K562 (cell line): ENCODE results near the gene RBM22. TPM values are rescaled to one million over a fixed set of nuclear protein-coding genes. Genes with fewer than 3 reads are reported as not detected.

ENCODE experiments used
- ATF7 ChIP-seq: fragments of 450-650 bp; IDR thresholded peaks from 2 replicates; pipeline ENCODE4 v1.7.1; 2014; ENCODE audit warnings: mild to moderate bottlenecking, moderate library complexity
- CEBPG ChIP-seq, 3 experiments: fragments of 200-800 bp in 1 of 3; sonication (Bioruptor generic) in 1 of 3; sonication (generic) in 1 of 3; formaldehyde crosslinking in 1 of 3; IDR thresholded peaks in 2 of 3; conservative IDR thresholded peaks in 1 of 3; 2 replicates each; pipeline versions ENCODE4 v1.6.1 to v1.8.0; 2016 to 2022; ENCODE audit warnings: missing compliant biosample characterization in 2 of 3, missing genetic modification characterization in 2 of 3, mild to moderate bottlenecking in 1 of 3, missing genetic modification reagents in 1 of 3
- JUN ChIP-seq, 2 experiments: sonication (generic) in 1 of 2; formaldehyde crosslinking in 1 of 2; IDR thresholded peaks; 2 replicates each; pipeline versions ENCODE4 v1.6.1 to v1.8.0; 2012 to 2022; ENCODE audit warnings: borderline replicate concordance in 2 of 2, mild to moderate bottlenecking in 2 of 2, improper control_type of control experiment in 1 of 2, low read depth in 1 of 2, low read length in 1 of 2, missing genetic modification reagents in 1 of 2
- POU5F1 ChIP-seq: fragments of 150-350 bp; IDR thresholded peaks from 2 replicates; pipeline ENCODE4 v1.6.1; 2014; ENCODE audit warnings: borderline replicate concordance, low read length, low read depth, mild to moderate bottlenecking; ENCODE audit not compliant: partially characterized antibody
- RHOXF2B ChIP-seq: fragments of 250-450 bp; sonication (Bioruptor Pico); conservative IDR thresholded peaks from 2 replicates; pipeline ENCODE4 v1.5.1; 2021
- SRSF1 ChIP-seq: fragments of 200-400 bp; formaldehyde crosslinking; IDR thresholded peaks from 2 replicates; pipeline ENCODE4 v1.6.1; 2017; ENCODE audit warnings: mild to moderate bottlenecking, low read depth, low read length, moderate library complexity
- TOE1 ChIP-seq, 2 experiments: fragments of 450-650 bp in 1 of 2; sonication (generic) in 1 of 2; formaldehyde crosslinking in 1 of 2; IDR thresholded peaks; 2 replicates each; pipeline versions ENCODE4 v1.7.1 to v1.8.0; 2016 to 2022; ENCODE audit warnings: borderline replicate concordance in 2 of 2, mild to moderate bottlenecking in 2 of 2, antibody characterized with exemption in 1 of 2, inconsistent platforms in 1 of 2, low read depth in 1 of 2, missing genetic modification reagents in 1 of 2, moderate library complexity in 1 of 2
- polyA plus RNA-seq, 8 experiments: library from polyadenylated mRNA; depleted of rRNA in 4 of 8; stranded (reverse) in 5 of 8; unstranded in 3 of 8; fragments of >200 nt; fragmentation: Nextera tagmentation in 2 of 8; fragmentation: Illumina TruSeq in 1 of 8; extraction: Ambion mirVana in 2 of 8; extraction: Trizol in 1 of 8; gene quantifications; 2 replicates each; pipeline versions ENCODE4 v1.2.1 to v1.2.3, GENCODE V29; 2011 to 2014; ENCODE audit warnings: inconsistent platforms in 1 of 8, missing spikeins in 1 of 8
- total RNA-seq, 7 experiments: library from RNA; depleted of rRNA in 6 of 7; stranded (reverse); fragments of >200 nt in 6 of 7; fragmentation: Illumina TruSeq in 2 of 7; extraction: Trizol in 2 of 7; gene quantifications; 2 replicates each; pipeline versions ENCODE4 v1.2.1 to v1.2.3, GENCODE V29; 2011 to 2021; ENCODE audit warnings: low replicate concordance in 1 of 7
- TF ChIP-seq, protein P1 (sequence below): fragments of 450-650 bp; conservative IDR thresholded peaks from 2 replicates; pipeline ENCODE4 v1.6.1; 2016; ENCODE audit warnings: missing genetic modification characterization, low read depth, mild to moderate bottlenecking, control low read depth, missing compliant biosample characterization
- TF ChIP-seq, protein P2 (sequence below): fragments of 450-650 bp; IDR thresholded peaks from 2 replicates; pipeline ENCODE4 v1.6.1; 2018; ENCODE audit warnings: mild to moderate bottlenecking, low read depth; ENCODE audit not compliant: partially characterized antibody

The RBM22 gene
- total and polyA plus RNA-seq, 9 of the 15 experiments (the other 6 are each of a cell fraction or from before 2014, with no cell fraction given): 31.3 to 82.2 (median 44.8) TPM

DNA sequence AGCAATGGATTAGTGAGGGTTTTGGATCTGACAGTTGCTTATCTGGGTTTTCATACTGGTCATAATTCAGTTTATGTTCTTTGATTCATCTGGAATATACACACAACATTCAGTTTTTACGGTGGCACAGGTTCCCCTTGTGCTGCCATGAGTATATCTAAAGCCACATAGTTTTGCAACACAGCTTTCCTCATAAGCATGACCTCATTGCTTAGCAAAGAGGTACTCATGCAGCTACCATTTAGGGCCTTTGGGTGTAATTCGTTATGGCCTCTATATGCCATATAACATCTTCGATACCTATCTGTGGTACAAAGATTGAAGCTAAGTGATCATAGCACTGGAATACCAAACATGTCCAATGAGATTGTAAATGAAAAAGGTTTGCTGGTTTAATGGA, 2.9 kb upstream of the RBM22 start (continued):
- no peak for TF ChIP-seq CEBPG (CRISPR knock-in tag; IDR thresholded peaks at IDR 0.05)
- peak; percentile 26 to 67; a peak in 1 of 4 replicates for TF ChIP-seq CEBPG (tag; conservative IDR thresholded peaks at IDR 0.05 in 1 of 2, IDR thresholded peaks at IDR 0.05 in 1 of 2)
- TF ChIP-seq, protein P1, sequence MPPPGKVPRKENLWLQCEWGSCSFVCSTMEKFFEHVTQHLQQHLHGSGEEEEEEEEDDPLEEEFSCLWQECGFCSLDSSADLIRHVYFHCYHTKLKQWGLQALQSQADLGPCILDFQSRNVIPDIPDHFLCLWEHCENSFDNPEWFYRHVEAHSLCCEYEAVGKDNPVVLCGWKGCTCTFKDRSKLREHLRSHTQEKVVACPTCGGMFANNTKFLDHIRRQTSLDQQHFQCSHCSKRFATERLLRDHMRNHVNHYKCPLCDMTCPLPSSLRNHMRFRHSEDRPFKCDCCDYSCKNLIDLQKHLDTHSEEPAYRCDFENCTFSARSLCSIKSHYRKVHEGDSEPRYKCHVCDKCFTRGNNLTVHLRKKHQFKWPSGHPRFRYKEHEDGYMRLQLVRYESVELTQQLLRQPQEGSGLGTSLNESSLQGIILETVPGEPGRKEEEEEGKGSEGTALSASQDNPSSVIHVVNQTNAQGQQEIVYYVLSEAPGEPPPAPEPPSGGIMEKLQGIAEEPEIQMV (tag): no peak
- TF ChIP-seq TOE1 (IDR thresholded peaks at IDR 0.05; ENCODE audit: borderline replicate concordance): no peak
- TF ChIP-seq TOE1 (CRISPR knock-in tag; IDR thresholded peaks at IDR 0.05; ENCODE audit: borderline replicate concordance, low read depth): no peak
- TF ChIP-seq, protein P2, sequence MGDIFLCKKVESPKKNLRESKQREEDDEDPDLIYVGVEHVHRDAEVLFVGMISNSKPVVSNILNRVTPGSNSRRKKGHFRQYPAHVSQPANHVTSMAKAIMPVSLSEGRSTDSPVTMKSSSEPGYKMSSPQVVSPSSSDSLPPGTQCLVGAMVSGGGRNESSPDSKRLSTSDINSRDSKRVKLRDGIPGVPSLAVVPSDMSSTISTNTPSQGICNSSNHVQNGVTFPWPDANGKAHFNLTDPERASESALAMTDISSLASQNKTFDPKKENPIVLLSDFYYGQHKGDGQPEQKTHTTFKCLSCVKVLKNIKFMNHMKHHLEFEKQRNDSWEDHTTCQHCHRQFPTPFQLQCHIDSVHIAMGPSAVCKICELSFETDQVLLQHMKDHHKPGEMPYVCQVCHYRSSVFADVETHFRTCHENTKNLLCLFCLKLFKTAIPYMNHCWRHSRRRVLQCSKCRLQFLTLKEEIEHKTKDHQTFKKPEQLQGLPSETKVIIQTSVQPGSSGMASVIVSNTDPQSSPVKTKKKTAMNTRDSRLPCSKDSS: no peak
- no peak for TF ChIP-seq RHOXF2B (CRISPR knock-in tag)
- TF ChIP-seq JUN (IDR thresholded peaks at IDR 0.05; ENCODE audit: borderline replicate concordance, low read depth, low read length): peak; percentile 52; the same call in 1 of the 2 replicates
- TF ChIP-seq JUN (CRISPR knock-in tag; IDR thresholded peaks at IDR 0.05; ENCODE audit: borderline replicate concordance): no peak
- no peak for TF ChIP-seq SRSF1
- TF ChIP-seq POU5F1: no peak
- TF ChIP-seq ATF7: peak; percentile 88
